Measurements from ENCODE around the gene ETFA. TPM values are rescaled to one million over a fixed set of nuclear protein-coding genes. Genes with fewer than 3 reads are reported as not detected.

Gene ETFA
- total RNA-seq, 4 donors from 2014 or later = 90.9 to 233 (median 99.9) TPM

DNA sequence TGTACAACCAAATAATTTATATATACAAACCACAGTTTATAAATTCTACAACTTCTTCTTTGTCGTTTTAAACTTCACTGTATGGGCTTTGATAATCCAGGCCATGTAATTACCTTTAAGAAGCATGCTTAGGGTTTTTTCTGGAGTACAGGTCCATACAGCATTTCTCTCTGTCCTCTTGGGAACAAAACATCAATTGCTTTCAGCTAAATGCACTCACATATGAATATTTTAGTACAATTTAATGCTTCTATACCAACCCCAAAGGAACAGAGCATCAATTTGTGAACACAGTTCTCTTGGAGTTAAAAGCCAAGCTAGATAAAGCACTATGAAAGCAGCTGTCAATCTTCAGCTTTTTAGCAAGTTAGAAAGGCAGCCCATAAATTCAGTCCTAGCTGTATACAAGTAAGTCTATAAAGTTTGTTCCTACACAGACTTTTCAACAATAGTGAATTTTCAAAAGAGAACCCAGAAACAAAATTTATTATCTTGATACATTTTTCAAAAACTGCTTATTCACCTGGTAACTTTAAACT, 66.1 kb downstream of the ETFA start:
- no peak overlapping the region for H3K27ac ChIP-seq
- H3K27me3 ChIP-seq = no peaks in the 10 kb centered on the region
- H3K4me3 ChIP-seq = no peak overlapping the region
- no peak for DNase-seq
- H3K4me1 ChIP-seq = no peaks in the 10 kb centered on the region
- TF ChIP-seq POLR2A (IDR thresholded peaks at IDR 0.05) = no peak
- TF ChIP-seq, protein P1, sequence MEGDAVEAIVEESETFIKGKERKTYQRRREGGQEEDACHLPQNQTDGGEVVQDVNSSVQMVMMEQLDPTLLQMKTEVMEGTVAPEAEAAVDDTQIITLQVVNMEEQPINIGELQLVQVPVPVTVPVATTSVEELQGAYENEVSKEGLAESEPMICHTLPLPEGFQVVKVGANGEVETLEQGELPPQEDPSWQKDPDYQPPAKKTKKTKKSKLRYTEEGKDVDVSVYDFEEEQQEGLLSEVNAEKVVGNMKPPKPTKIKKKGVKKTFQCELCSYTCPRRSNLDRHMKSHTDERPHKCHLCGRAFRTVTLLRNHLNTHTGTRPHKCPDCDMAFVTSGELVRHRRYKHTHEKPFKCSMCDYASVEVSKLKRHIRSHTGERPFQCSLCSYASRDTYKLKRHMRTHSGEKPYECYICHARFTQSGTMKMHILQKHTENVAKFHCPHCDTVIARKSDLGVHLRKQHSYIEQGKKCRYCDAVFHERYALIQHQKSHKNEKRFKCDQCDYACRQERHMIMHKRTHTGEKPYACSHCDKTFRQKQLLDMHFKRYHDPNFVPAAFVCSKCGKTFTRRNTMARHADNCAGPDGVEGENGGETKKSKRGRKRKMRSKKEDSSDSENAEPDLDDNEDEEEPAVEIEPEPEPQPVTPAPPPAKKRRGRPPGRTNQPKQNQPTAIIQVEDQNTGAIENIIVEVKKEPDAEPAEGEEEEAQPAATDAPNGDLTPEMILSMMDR (IDR thresholded peaks at IDR 0.05) = no peak
- intact Hi-C loops (cut with DNase I; ENCODE audit: low total_unique reads) = no loop called here
- no peaks in the 10 kb centered on the region for H3K9me3 ChIP-seq
- no peaks in the 10 kb centered on the region for H3K36me3 ChIP-seq

DNA sequence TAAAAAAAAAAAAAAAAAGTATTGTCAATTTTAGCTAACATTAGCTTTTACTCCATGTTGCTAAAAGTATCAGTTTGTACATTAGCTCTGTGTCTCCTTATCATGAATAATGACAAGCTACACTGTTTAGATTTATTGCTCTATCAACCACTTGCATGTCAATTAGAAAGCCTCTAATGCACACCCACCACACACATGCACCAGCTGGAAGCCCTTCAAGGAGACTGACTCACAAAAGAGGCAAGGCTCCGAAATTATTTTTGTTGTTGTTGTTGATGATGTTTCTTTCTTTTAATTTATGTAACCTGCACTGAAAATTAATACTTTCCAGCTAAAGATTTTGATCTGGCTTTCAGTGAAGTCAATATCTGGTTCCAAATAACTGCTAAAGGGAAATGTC, 71.5 kb downstream of the ETFA start:
- Histone ChIP-seq H3K4me3 (no peak overlapping the region), H3K36me3 (no peaks in the 10 kb centered on the region), H3K9me3 (no peaks in the 10 kb centered on the region), H3K27me3 (no peaks in the 10 kb centered on the region), H3K4me1 (no peaks in the 10 kb centered on the region), H3K27ac (no peak overlapping the region)
- no peak for DNase-seq
- TF ChIP-seq POLR2A (IDR thresholded peaks at IDR 0.05) = no peak
- TF ChIP-seq, protein P1 (IDR thresholded peaks at IDR 0.05) = no peak
- intact Hi-C loops (cut with DNase I; ENCODE audit: low total_unique reads) = no loop called here

DNA sequence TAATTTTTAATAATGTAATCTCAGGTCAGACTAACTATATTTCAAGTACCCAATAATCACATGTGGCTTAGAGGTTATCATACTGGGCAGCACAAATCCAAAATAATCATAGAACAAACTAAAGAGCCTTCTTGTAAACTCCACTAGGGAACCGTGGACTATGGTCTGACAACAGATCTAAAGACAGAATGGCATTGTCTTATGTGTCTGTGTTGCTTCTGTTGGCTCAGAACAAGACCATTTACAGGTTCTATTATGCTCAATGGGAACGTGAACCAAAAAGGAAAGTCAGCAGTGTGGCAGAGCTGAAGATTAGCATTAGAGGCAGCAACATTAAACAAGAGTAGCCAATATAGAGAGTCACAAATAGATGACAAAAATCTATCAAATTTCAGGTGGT, 74.9 kb downstream of the ETFA start:
- no peaks in the 10 kb centered on the region for H3K9me3 ChIP-seq
- H3K4me3 ChIP-seq = no peak overlapping the region
- no peaks in the 10 kb centered on the region for H3K27me3 ChIP-seq
- no peaks in the 10 kb centered on the region for H3K36me3 ChIP-seq
- H3K4me1 ChIP-seq = no peaks in the 10 kb centered on the region
- no peak for DNase-seq
- intact Hi-C loops (cut with DNase I; ENCODE audit: low total_unique reads) = no loop called here
- H3K27ac ChIP-seq = no peak overlapping the region
- TF ChIP-seq, protein P1 (IDR thresholded peaks at IDR 0.05) = no peak
- TF ChIP-seq POLR2A (IDR thresholded peaks at IDR 0.05) = no peak

DNA sequence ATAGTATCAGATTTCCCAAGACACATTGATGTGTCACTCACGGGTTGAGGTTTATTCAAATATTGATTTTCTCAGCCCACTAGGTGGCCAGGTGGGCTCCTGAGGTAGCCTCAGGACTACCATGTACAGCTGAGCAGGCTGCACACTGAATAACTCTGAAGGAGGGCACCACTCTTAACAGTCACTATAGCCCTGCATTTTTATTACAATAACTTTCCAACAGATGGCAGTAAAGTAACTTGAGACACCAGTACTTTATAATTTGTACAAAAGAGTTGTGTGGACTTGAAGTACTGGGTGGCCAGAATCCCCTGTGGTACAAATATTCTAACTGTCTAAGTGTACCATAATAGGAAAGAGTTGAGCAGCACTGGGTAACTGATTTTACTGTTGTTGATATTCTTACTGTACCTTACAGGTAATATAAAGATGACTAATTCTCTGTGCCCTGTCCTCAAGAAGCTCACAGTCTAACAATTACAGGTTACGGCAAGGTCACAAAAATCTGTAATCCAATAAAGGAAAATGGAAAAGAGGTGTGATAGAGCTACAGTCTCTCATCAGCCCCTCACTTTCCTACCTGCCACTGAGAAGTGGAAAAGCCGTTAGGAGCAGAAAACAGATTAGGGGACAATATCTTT, 76.0 kb downstream of the ETFA start:
- intact Hi-C loops (cut with DNase I; ENCODE audit: low total_unique reads) = no loop called here
- TF ChIP-seq, protein P1 (IDR thresholded peaks at IDR 0.05) = peak in 3 of 4 experiments; percentile 21 to 26 (median 23)
- no peak for TF ChIP-seq POLR2A (IDR thresholded peaks at IDR 0.05)

DNA sequence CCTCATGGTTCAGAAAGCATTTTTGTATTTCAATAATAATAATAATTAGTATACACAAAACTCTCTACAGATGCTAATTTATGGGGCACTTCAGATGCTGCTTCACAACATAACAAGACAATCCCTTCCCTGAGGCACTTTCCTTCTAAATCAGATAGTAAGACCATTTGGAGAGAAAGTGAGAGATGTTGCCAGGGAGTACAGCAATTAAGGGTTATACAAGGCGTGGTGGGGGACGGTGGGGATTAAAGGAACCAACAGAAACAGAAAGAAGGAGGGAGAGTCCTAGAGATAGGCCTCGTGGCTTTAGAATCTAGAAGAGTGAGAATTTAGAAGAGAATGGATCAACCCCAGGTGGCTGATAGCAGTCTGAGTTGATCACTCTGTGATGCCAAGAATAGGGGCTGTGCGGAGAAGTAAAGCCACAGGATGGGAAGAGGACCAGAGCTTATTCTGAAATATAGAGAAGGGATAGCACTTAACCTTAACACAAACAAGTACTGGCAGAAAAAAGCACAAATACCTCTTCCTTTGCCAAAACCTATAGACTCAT, 76.9 kb downstream of the ETFA start:
- intact Hi-C loops (cut with DNase I; ENCODE audit: low total_unique reads) = no loop called here
- DNase-seq = no peak
- Histone ChIP-seq H3K36me3 (no peaks in the 10 kb centered on the region), H3K27ac (no peak overlapping the region), H3K4me1 (no peaks in the 10 kb centered on the region), H3K9me3 (no peaks in the 10 kb centered on the region), H3K4me3 (no peak overlapping the region), H3K27me3 (no peaks in the 10 kb centered on the region)
- TF ChIP-seq POLR2A (IDR thresholded peaks at IDR 0.05) = no peak
- TF ChIP-seq, protein P1 (IDR thresholded peaks at IDR 0.05) = no peak

More for the DNA sequence above, 76.0 kb downstream of the ETFA start:
- no peak overlapping the region for H3K4me3 ChIP-seq
- H3K36me3 ChIP-seq = no peaks in the 10 kb centered on the region
- H3K9me3 ChIP-seq = no peaks in the 10 kb centered on the region
- no peak overlapping the region for H3K27ac ChIP-seq
- no peaks in the 10 kb centered on the region for H3K4me1 ChIP-seq
- H3K27me3 ChIP-seq = no peaks in the 10 kb centered on the region
- no peak for DNase-seq

All from uterus (tissue), 4 donors.